AG08395 (cell line): ENCODE measurements around the gene AXDND1.
"Not testable (repeated sequence)": the region's sequence is repeated elsewhere in the genome, so short reads cannot be mapped to it uniquely, and the experiment has no call there.

ENCODE experiments used
- DNase-seq: peaks from one replicate; pipeline ENCODE4 v3.0.0; 2012; ENCODE audit warnings: mixed read lengths, low spot score

AXDND1 gene

GRCh38 chr1:179365342-179366092, at the start of gene AXDND1:
Gene AXDND1 (plus strand): TSS chr1:179365971. CDS start chr1:179366510, 539 bp downstream.
- DNase-seq: peak; percentile 91

- DNase-seq: no peak
Observed at GRCh38 chr1:179318491-179318890, 47.3 kb upstream of the AXDND1 start.

GRCh38 chr1:179321533-179322216, 44.1 kb upstream of the AXDND1 start:
- no peak for DNase-seq

DNA sequence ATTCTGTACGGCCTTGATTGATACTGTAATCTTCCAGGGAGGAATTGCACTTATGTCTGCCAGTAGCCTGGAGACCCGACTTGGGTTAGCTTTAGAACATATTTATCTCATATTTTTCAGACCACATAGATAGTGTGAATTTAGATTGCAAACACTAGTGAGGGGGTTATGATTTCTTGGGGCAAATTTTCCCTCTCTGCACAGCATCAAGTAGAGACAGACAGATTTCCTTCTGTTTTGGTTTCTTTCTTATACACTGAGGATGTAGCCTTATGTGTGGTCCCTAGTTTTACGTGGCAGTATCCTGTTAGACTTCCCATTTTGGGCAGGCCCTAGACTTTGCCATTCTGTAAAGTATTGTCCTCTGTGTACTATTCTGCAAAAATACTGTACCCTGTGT, 43.2 kb upstream of the AXDND1 start:
- no peak for DNase-seq

DNA sequence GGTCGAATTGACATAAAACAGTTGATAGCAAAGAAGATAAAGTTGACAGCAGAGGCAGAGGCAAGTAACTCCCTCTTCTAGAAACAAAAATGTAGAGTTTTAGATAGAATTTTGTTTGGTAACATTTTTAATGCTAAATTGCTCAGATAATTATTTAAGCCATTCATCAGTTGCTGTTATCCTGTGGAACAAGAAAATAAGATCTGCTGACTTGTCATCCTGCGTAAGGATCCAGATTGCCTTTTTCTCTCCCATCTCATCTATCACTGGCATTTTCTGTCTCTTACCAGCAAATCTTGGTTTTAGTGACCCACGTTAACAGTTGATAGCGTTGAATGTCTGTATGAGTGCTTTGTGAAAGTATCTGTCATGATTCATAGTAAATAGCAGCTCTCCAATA, 42.3 kb upstream of the AXDND1 start:
- no peak for DNase-seq

DNA sequence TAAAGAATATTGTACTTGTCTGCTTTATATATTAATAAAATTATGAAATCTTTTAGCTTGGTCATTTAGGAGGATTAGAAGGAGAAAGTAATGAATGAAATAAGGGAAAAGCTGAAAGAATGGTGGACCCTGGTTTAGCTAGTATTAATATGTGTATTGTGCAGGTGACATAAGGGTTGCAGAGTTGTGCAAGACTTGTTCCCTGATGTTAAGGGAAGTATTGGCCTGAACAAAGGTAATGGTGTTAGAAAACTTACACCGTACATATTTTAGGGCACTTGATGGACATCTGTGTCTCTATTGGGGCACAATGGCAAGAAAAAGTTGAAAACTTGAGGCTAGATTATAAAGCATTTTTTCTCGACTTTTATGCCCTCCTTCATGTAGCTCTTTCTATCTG, 39.9 kb upstream of the AXDND1 start:
- DNase-seq: no peak

DNA sequence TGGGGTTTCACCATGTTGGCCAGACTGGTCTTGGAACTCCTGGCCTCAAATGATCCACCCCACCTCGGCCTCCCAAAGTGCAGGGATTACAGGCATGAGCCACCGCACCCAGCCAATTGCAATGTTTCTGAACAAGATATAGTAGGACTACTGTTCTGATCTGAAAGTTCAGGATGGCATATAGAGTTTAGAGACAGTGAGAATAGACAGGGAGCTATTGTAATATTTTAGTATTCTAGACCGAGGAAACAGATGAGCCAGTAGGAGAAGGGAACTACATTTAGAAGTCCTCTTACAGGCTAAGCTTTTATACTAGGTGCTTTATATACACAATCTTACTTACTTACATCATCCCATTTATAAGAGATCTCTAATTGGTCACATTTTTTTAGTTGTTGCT, 39.0 kb upstream of the AXDND1 start:
- no peak for DNase-seq

DNA sequence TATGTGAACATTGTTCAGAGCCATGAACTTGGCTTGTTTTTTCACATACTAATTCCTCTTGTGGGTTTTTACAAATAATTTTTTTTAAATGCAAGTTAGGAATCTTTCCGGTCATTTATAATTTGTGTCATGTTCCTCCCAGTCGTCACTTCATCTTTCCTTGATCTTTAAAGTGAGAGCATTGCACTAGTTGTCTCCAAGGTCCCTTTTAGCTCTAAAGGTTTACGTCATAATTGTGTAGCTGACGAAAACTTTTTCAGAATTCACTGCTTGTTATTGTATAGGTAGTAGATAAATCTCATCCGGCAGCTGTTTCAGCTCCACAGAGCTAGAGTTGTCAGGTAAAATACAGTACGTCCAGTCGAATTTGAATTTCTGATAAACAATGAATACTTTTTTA, 38.6 kb upstream of the AXDND1 start:
- no peak for DNase-seq

GRCh38 chr1:179327679-179328078, 38.1 kb upstream of the AXDND1 start:
- DNase-seq: no peak

DNA sequence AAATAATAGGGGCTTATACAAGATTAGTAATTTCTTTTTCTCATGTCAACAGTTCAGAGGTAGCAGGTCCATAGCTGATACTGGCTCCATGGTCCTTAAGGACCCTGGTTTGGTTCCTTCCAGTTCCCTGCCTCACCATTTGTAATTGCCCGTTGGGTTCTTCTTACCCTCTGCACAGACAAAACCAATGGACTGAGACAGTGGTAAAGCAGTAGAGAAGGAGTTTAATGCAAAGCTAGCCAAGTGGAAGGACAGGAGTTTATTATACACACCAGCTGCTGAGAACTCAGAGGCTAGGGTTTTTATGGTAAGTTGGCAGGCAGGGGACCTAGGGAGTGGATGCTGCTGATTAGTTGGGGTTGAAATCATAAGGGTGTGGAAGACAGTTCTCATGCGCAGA, 35.9 kb upstream of the AXDND1 start:
- no peak for DNase-seq

DNA sequence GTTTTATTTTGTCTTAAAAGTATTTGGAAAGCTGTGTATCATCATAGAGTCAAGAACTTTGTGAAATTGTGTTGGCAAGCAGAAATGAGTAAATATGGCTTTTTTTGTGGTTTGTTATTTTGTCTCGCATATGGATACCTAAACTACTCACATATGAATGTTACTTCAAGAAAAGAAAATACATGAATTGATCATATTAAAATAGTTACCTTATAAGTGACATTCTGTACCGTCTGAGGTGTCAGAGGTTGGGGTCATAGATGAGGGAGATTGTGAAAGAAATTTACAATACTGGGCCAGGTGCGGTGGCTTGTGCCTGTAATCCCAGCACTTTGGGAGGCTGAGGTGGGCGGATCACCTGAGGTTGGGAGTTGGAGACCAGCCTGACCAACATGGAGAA, 31.3 kb upstream of the AXDND1 start:
- no peak for DNase-seq

DNA sequence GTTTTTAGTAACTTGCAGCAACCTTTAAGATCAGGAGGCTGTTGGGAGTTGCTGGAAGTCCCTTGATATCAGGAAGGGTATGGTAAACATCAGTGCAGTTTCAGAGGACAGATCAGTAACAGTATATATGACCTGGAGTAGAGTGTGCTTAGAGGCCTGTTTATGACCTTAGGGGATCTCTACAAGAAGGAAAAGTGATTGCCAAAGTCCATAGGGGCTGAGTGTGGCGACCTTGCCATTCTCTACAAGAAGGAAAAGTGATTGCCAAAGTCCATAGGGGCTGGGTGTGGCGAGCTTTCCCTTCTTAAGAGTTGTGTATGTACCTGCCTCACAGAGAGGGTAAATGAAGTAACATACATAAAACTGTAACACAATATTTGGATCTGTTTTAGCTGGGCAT, 28.5 kb upstream of the AXDND1 start:
- no peak for DNase-seq

DNA sequence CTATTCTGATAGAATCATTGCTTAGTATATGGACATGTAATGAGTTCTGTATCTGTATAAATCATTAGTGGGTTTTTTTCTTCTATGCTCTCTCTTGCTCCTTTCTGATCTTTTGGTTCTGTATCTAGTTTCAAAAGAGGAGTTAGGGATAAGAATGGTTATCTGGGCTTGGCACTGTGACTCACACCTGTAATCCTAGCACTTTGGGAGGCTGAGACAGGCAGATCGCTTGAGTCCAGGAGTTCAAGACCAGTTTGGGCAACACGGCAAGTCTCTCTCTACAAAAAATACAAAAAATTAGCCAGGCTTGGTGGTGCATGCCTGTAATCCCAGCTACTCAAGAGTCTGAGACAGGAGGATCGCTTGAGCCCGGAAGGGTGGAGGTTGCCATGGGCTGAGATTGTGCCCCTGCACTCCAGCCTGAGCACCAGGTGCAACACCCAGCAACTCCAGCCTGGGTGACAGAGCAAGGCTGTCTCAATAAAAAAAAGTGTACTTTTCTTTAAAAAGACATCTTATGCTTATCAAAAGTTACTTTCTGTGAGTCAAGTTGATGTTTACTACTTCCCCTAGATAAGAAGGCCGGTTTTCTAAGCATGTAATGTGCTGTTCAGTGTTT, 27.7 kb upstream of the AXDND1 start:
- no peak for DNase-seq

DNA sequence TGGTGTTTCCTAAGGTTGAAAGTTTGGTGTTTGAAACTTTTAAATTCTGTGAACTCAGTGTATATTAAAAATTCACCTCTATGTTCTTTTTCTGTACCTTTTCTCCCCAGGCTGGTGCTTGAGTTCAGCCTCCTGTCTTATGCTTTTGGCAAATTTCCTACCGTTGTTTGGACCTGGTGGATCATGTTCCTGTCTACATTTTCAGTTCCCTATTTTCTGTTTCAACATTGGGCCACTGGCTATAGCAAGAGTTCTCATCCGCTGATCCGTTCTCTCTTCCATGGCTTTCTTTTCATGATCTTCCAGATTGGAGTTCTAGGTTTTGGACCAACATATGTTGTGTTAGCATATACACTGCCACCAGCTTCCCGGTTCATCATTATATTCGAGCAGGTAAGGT, 24.9 kb upstream of the AXDND1 start:
- DNase-seq: no peak

DNA sequence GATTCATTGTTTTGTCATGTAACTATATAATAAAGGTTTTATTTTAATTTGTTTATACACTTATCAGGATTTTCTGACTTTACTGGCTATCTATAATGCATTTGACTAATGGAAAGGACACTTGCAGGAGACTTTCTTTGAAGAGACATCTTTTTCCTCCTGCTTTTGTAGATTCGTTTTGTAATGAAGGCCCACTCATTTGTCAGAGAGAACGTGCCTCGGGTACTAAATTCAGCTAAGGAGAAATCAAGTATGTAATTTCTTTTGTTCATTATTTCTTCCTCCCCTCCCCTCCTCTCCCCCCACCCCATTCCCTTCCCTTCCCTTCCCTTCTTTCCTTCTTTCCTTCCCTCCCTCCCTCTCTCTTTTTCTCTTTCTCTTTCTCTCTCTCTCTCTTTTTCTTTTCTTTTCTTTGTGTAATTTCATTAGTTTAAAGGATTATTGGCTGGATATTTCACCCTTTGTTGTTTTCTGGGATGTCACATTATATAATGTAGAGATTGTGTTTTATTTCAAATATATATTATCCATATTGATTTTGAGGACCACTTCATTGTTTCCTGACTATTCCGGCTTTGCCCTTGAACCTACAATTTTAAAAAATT, 23.7 kb upstream of the AXDND1 start:
- DNase-seq: no peak

- DNase-seq: no peak
Observed at GRCh38 chr1:179342740-179343404, 22.9 kb upstream of the AXDND1 start.

DNA sequence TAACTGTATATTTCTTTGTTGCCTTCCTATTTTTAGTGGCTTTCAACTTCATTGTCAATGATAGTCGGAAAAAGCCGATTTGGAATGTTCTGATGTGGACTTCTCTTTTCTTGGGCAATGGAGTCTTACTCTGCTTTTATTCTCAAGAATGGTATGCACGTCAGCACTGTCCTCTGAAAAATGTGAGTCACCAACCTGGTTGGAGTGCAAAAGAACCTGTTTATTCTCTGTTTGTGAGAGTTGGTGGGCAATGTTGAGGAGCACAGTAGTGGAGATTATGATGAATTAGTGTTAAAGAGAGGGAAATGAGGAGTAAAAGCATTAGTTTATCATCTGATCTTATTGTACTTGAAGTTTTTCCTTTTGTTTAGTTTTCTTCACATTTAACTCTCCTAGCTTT, 14.5 kb upstream of the AXDND1 start:
- DNase-seq: no peak

- no peak for DNase-seq
Observed at GRCh38 chr1:179352236-179352635, 13.5 kb upstream of the AXDND1 start.

GRCh38 chr1:179353546-179353945, 12.2 kb upstream of the AXDND1 start:
- peak; percentile 62 for DNase-seq

GRCh38 chr1:179361631-179362030, 4.1 kb upstream of the AXDND1 start:
- DNase-seq: not testable (repeated sequence)

- peak; percentile 4 for DNase-seq
Observed at GRCh38 chr1:179366093-179366800, 476 bp downstream of the AXDND1 start.
